HepG2 (cell line): ENCODE results near the gene AFG1L. TPM values are rescaled to one million over a fixed set of nuclear protein-coding genes. Genes with fewer than 3 reads are reported as not detected.
A peak's percentile ranks its signal among the peaks of the same experiment; 100 is the strongest.

Experiments used
- CEBPB ChIP-seq: IDR thresholded peaks from 2 replicates; pipeline ENCODE4 v1.6.1; 2011; ENCODE audit warnings: low read depth, low read length, improper control_type of control experiment, borderline replicate concordance
- GLMP ChIP-seq: sonication (generic); formaldehyde crosslinking; IDR thresholded peaks from 2 replicates; pipeline ENCODE4 v1.9.0; 2021; ENCODE audit warnings: missing genetic modification reagents, mild to moderate bottlenecking, borderline replicate concordance
- HNRNPLL ChIP-seq: fragments of 200-400 bp; formaldehyde crosslinking; IDR thresholded peaks from 2 replicates; pipeline ENCODE4 v1.6.1; 2017; ENCODE audit warnings: mild to moderate bottlenecking, low read depth, low read length; ENCODE audit not compliant: poor library complexity, severe bottlenecking
- NR2F1 ChIP-seq, 2 experiments: fragments of 450-650 bp in 1 of 2; formaldehyde crosslinking in 1 of 2; IDR thresholded peaks; 2 replicates each; pipeline versions ENCODE4 v1.5.0 to v1.6.1; 2016 to 2020; ENCODE audit warnings: mild to moderate bottlenecking in 1 of 2, missing compliant biosample characterization in 1 of 2, missing genetic modification reagents in 1 of 2, moderate library complexity in 1 of 2
- SIN3B ChIP-seq: fragments of 150-350 bp; IDR thresholded peaks from 2 replicates; pipeline ENCODE4 v1.6.1; 2014; ENCODE audit warnings: low read length
- TEAD3 ChIP-seq: optimal IDR thresholded peaks from 2 replicates; pipeline ENCODE3; 2016; ENCODE audit warnings: borderline replicate concordance
- ZBTB25 ChIP-seq: IDR thresholded peaks from 2 replicates; pipeline ENCODE4 v1.6.1; 2018; ENCODE audit warnings: missing genetic modification reagents
- ZNF367 ChIP-seq: sonication (generic); formaldehyde crosslinking; IDR thresholded peaks from 2 replicates; pipeline ENCODE4 v1.4.0; 2020; ENCODE audit warnings: missing genetic modification reagents, borderline replicate concordance
- ZNF512 ChIP-seq: sonication (generic); formaldehyde crosslinking; IDR thresholded peaks from 2 replicates; pipeline ENCODE4 v1.4.0; 2020; ENCODE audit warnings: mild to moderate bottlenecking, missing genetic modification reagents
- ZNF704 ChIP-seq: sonication (generic); formaldehyde crosslinking; IDR thresholded peaks from 2 replicates; pipeline ENCODE4 v1.8.1; 2023; ENCODE audit warnings: mild to moderate bottlenecking, inconsistent platforms, moderate library complexity, missing genetic modification reagents, borderline replicate concordance
- ZNF784 ChIP-seq: sonication (generic); formaldehyde crosslinking; IDR thresholded peaks from 2 replicates; pipeline ENCODE4 v1.5.1; 2020; ENCODE audit warnings: missing genetic modification reagents, mild to moderate bottlenecking, borderline replicate concordance
- polyA plus RNA-seq, 8 experiments: library from polyadenylated mRNA; depleted of rRNA in 3 of 8; stranded (reverse) in 7 of 8; unstranded in 1 of 8; fragments of >200 nt; fragmentation: Illumina TruSeq in 4 of 8; extraction: Trizol in 4 of 8; gene quantifications; 2 replicates each; pipeline versions ENCODE4 v1.2.1 to v1.2.3, GENCODE V29; 2011 to 2016; ENCODE audit warnings: low read depth in 4 of 8, missing spikeins in 1 of 8, mixed read lengths in 1 of 8; ENCODE audit not compliant: insufficient read depth in 1 of 8
- total RNA-seq, 5 experiments: library from RNA; depleted of rRNA; stranded (reverse); fragments of >200 nt; fragmentation: Illumina TruSeq; extraction: Trizol; gene quantifications; 2 replicates each; pipeline ENCODE4 v1.2.3, GENCODE V29; 2016; ENCODE audit warnings: low read depth in 1 of 5

The AFG1L gene
- total and polyA plus RNA-seq, 2 of the 13 experiments (the other 11 are each of a cell fraction or from before 2014, with no cell fraction given): 3.1 to 14.0 TPM

- TF ChIP-seq NR2F1 (CRISPR knock-in tag; IDR thresholded peaks at IDR 0.05) (no peak), SIN3B (no peak), ZNF367 (CRISPR knock-in tag) (no peak), TEAD3 (CRISPR knock-in tag) (no peak), ZNF704 (CRISPR knock-in tag) (no peak), GLMP (CRISPR knock-in tag) (no peak), CEBPB (peak; percentile 31; the same call in 1 of the 2 replicates), ZNF784 (CRISPR knock-in tag) (no peak), ZNF512 (no peak), HNRNPLL (no peak), ZBTB25 (CRISPR knock-in tag) (no peak)
Measured at GRCh38 chr6:108510461-108511319, 215.8 kb downstream of the AFG1L start (continued).
